ENCODE measurements around the gene MPPE1.

Gene MPPE1

DNA sequence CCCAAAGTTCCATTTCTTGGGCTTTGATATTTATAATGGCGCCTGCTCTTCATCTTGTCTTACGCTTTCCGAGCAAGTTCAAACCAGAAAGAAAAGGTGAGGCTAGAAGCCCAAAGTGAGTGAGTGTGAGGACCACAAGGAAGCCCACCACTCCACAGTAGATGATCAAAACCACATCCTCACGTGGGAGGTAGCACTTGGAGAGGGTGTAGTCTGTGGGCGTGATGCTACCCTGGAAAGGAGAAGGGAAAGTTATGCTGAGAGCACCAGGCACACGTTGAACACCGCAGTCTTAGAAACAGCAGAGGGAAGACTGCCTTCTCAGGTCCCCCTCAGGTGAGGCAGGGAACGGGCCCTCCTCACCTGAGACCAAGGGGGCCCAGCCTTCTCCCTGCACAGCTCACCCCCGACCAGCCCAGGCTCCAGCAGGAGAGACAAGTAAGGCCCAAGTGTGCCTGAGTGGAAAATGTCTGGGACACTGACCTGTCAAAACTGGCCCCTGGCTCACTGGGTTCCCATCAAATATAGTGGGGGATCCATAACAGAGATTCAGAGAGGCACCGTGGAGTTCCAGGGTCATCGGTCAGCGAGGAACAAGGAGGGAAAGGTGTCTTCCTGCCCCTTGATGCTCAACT, 23.6 kb downstream of the MPPE1 start:
- DNase-seq (ENCODE audit: low spot score), result no peak

DNA sequence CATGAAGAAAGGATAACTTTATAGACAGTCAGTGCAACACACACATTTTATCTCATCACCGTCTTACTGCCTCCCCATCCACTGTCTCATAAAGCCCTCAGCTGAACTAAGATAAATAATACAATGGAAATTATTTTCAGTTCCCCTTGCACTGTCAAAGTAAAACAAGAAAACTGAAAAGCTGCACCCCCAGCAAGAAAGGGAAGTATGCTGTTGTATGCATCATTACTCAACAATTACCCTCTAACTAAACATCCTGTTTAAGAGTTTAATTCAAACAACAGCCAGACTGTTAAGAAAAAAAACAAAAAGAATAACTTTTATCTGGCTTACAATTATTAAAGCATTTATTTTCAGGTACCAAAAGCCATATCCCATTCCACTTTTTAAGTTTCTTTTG, 25.0 kb downstream of the MPPE1 start:
- DNase-seq (ENCODE audit: low spot score), result no peak

DNA sequence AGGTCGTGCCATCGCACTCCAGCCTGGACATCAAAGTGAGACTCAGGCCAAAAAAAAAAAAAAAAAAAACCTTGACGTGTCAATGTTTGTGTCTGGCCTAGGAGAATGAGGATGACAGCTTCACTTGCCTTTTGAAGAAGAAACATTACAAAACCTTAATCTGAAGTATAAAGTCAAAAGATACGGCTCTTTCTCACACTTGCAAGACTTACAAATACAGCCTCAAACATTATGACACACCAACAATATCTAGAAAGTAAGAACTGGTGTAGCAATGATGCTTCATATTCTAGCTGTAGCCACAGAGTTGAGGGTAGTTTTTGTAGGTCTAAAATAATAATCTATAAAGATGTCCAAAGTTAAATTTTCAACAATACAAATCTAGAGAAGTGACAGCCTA, 25.5 kb downstream of the MPPE1 start:
- DNase-seq (ENCODE audit: low spot score), result no peak

DNA sequence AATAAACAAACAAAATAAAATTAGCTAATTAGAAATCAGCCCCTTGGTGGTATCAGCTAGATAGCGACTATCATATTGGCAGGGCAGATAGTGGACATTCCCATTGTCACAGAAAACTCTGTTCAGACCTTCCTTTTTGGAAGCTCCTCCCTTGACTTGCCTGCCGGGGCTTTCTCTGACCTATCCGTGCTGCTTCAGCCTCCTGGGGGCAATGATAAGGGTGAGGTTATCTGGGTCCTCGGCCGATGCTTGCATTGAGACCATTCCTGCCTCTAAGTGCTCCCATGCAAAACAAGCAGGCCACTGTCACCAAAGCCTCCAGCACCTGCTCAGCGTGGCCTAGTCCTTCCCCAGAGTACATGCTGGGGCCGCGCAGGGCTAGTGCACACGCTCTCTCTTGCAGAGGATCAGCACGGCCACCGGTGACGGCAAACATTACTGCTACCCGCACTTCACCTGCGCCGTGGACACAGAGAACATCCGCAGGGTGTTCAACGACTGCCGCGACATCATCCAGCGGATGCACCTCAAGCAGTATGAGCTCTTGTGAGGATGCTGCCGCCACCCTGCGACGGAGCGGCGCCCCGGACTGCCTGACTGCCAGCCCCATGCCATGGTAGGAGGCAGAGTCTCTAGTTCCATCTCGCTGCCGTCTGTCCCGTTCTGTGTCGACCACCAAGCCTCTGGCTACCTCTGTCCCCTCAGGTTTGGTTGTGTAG, 27.4 kb downstream of the MPPE1 start:
- DNase-seq (ENCODE audit: low spot score), result no peak

DNA sequence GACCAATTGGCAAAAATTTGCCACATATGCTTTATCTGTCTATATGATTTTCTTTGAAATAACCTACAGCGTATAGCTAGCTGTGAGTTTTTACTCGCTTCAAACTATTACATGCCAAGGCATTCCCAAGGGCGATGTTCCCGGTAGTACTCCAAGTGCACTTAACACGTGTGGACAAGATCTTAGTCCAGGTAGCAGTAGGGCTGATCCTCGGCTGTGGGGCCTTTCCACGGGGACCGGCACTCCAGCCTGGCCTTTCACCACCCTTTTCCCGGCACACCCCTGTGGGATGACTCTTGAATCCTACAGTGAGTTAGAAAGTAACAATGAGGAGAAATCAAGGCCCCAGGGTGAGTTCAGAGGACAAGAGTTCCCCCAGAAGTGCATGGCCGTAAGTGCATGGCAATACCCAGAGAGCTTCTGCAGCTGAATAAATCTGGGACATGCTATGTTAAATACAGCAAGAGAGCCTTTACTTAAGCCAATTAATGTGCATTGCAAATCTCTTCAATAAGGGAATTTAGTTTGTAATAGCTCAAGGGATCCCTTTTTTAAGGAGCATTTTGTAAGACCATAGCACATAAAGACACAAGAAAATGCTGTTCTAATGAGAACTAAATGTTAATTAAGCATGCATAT, 30.5 kb downstream of the MPPE1 start:
- no peak for DNase-seq (ENCODE audit: low spot score)

DNA sequence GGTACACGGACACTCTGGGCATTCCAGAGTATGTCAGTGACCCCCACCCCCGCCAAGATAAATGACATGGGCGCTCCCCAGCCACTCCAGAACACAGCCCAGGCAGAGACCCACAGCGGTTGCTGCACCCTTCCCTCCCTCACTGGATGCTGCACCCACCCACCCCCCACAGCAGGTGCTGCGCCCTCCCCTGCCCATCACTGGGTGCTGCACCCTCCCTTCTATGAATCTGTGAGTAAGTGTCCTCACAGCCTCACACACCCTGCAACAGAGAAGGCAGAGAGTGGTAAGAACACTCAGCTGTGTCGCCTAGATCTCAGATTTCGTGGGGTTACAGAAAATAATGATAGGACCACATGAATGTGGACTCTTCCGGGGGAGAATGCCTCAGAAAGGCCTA, 33.4 kb downstream of the MPPE1 start:
- no peak for DNase-seq (ENCODE audit: low spot score)

DNA sequence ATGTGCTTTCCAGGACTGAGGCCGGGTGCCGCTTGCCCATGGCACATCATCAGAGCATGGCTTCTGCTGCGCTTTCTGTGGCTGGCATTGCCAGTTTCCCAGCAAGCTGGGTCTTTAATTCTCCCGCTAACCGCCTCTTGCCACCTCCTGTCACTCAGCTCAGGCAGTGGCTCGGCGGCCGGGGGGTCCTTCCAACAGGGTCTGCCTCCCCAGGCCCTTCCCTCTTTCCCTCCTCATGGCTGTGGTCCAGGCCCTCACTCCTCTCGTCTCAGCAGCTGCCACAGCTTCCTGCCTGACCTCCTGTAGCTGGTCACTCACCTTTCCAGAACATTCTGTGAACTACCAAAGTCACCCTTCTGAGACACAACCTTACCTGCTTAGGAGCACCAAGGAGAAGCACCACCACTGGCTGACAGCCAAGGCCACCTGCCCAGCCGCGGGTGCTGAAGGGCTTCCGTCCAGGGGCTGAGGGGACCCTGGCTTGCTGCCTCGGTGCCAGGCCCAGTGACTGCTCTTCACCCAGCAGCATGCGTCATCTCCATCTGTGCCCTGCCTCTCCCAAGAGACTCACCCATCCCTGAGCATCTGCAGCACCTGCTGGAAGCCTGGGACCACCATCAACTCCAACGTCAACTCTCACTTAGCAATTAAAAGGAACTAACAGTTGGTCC, 34.3 kb downstream of the MPPE1 start:
- DNase-seq (ENCODE audit: low spot score), result no peak

DNA sequence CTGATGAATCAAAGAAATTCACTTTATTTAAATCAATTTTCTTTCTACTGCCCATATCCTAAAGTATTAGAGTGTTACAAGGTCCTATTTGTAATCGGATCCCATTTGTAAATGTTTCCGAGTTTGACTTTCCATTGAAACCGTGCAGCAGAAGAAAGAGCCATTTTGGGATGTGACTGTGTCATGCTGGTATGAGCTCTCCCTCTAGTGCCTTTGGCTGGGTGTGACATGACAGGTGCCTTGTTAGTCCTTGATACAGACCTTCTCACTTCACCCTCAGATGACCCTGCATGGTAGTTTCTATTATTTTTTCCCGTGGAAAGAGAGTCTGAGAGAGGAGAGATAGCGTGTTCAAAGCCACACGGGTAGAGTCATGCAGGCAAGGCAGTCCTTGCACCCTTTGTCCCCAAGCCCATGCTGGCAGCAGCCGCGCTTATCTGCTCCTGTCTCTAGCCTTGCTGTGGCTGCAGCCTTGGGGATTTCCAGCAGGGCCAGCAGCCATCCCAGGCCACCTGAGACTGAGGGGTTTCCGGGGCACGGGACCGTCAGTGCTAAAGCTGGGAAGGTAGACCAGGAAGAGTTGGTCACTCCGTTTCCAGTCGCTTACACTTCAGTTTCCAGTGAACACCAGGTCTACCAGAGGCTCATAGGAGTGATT, 35.5 kb downstream of the MPPE1 start:
- DNase-seq (ENCODE audit: low spot score), result peak; percentile 43

DNA sequence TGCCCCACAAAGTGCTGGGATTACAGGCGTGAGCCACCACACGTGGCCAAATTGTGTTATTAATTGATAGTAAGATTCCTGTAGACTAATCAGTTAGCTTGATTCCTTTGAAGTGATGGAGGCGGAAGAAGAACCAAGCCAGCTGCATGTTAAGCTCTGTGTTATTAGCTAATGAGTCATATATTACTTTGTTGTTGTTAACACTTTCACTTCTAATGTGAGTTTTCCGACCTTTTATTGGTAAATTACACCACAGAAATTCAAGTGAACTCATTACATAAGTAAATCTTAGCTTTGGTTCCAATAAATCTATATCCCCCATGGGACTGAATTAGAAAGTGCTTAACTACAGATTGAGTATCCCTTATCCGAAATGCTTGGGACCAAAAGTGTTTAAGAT, 36.6 kb downstream of the MPPE1 start:
- no peak for DNase-seq (ENCODE audit: low spot score)

DNA sequence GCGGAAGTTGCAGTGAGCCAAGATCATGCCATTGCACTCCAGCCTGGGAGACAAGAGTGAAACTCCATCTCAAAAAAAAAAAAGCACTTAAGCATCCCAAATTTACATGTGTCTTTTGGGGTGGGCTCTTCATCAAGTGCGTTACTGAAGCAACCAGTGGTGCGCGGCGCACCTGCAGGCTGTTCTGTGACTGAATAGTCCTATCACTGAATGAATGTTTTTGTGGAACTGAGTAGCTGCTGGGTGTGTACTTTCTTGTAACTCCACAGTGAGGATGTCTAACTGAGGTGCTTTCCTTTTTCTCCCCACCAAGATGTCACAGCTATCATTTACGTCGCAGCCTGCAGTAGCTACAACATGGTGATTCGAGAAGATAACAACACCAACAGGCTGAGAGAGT, 39.9 kb downstream of the MPPE1 start:
- DNase-seq (ENCODE audit: low spot score), result no peak

DNA sequence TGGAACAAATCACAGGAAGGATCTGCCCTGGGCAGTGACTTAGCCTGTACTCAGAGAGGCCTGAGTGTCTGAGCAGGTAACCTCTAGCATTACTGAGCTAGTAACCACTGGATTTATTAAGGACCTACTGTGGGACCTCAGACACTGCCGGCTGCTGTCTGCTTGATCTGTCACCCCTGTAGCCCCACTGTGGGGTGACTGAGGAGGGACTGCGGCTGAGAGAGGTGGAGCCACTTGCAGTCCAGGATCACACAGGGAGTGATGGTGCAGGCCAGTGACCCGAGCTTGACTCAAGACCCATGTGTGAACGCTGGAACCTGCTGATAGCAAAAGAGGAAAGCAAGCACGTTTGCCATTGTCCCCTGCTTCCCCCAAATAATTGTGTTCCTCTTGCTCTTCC, 41.4 kb downstream of the MPPE1 start:
- no peak for DNase-seq (ENCODE audit: low spot score)

DNA sequence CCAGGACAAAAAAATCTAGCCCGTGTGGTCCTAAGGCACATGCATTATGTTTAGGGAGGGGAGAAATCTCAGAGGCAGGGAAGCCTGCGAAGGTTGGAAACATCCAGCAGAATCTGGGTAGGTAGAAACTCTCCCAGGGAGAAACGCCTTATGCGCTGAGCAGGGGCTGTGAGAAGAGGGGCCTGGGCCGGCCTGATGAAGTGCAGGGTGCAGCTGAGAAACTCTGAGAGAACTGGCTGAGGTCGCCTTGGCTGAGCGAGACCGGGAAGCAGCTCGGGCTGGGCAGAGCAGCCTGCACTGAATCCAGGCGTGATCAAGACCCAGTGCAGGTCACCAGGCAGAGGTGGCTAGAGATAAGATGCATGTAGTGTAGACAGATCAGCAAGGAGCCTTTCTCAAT, 41.8 kb downstream of the MPPE1 start:
- DNase-seq (ENCODE audit: low spot score), result no peak

DNA sequence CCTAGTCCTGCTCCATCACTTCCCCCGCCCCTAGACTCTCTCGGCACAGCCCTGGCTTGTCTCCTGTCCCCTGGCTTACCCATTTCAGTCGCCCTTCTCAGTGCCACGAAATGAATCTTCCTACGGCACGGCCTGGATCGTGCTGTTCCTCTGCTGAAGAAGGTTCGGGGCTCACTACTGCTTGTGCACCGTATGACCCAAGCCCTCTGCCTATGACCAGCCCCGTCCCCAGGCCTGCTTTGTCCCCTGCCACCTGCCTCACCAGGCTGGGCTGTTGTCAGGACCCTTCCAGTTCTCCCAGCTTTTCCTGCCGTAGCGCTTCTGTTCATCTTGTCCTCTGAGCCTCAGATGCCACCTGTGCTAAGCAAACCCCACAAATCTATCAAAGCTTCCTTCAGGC, 43.0 kb downstream of the MPPE1 start:
- DNase-seq (ENCODE audit: low spot score), result no peak

DNA sequence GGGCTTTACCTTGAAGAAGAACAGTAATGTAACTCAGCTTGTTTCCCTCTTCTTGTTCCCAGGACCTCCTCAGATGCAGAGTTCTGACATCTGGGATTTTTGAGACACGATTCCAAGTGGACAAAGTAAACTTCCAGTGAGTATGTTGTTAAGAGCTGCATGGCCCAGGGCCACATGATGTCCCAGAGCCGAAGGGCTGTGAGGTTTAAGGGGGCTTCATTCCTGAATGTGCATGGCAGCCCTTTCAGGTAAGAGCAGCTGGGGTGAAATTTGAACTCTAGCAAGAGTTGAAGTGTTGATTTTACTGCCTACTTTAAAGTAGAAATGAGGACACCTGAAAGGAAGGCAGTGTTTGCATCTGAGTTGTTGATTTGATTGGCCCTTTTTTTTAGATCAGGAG, 43.6 kb downstream of the MPPE1 start:
- DNase-seq (ENCODE audit: low spot score), result no peak

DNA sequence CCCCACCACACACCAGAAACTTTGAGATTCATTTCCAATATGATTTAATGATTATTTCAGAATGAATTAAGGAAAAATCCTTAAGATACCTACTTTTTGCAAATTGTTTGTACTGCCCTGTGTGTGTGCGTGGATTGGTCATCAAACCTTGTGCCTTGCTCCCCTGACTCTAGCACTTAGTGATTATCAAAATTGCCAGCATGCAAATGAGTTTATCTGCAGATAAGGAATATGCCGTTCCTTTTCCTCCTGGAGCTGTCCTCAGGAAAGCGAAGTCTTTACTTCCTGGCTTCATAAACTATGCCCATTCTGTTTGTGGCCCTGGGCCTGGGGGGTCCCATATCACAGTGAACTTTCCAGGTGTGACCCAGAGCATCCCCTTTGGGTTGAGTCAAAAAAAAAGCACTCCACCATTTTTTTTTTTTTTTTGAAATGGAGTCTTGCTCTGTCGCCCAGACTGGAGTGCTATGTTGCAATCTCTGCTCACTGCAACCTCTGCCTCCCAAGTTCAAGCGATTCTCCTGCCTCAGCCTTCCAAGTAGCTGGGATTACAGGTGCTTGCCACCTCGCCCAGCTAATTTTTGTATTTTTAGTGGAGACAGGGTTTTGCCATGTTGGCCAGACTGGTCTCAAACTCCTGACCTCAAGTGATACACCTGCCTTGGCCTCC, 45.5 kb downstream of the MPPE1 start:
- no peak for DNase-seq (ENCODE audit: low spot score)

DNA sequence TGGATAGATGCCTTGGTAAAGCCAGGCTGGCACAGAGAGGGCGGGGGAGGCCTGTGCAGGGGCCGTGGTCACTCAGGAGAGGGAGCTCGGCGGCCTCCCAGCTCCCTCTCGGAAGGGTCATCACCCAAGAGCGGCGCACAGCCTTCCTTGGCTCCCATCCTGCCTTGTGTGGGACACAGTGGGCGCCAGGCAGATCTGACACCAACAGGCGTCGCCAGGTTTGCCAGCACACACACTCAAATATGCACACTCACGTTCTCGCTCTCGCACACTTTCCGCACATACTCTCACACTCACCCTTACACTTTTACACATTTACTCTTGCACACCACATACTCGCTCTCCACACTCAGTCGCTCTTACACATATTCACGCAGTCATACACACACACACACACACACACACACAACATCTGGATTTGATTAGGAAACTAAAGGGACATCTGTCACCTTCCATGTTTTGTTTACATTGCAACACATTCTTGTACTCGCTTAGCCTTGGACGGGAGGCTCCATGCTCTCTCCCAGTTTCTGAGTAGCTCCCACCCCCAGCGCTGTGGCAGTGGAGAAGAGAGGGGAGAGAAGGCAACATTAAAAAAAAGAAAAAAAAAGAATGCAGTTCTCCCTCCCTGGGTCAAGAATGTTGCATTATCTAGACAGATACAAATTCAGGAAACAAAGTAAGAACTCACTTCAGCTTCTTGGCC, 46.4 kb downstream of the MPPE1 start:
- DNase-seq (ENCODE audit: low spot score), result no peak

DNA sequence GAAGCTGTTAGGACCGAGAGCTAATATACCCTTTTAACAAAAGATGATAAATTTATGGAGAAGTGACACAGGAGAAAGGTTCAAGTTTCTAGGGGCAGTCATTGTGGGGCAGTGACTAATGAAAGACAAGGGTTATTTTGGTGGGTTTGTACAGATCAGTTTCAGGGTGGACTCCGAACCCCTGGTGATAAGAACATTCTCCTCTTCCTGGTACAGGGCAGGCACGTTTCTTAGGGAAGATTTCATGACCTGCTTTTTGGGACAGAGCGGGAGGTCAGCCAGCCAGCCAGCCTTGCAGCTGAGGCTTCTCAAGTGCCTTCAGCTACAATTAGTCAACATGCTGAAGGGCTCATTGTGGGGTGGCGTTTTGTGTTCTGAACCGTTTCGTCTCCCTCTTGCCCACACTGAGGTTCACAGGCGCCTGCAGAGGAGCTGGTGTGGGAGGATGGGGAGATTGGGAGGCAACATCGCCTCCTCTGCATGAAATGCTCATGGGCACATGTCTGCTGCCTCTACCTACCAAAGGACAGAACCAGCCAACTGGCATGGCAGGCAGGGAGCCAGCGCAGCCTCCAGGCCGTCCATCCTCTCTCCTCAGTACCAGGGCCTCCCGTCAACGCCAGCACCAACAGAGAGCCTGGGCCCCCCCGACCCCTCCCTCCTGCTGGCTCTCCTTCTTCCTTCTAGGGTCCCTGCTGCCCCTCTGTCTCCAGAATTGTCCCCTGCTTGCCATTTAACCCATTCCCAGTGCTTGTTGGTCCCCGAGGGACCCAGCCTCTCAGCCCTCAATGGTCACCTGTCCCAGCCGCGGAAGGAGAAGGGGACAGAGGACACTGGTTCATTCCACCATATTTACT, 47.3 kb downstream of the MPPE1 start:
- no peak for DNase-seq (ENCODE audit: low spot score)

DNA sequence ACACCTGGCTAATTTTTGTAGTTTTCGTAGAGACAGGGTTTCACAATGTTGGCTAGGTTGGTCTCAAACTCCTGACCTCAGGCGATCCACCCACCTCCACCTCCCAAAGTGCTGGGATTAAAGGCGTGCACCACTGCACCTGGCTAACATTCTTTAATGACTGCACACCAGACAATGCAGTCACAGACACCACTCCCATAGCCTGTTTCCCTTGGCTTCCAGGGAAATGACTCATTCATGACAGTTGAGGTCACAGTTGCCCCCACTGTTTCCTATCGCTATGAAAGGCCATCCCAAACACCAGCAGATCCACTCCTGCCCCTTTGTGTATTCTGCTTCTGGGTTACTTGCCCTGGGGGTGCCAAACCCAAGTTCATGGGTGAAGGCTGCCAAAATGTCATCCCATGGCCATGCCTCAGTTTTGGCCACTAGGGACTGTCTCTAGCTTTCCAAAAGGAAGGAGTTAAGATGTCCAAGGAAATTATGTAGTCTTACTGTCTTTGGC, 48.2 kb downstream of the MPPE1 start:
- DNase-seq (ENCODE audit: low spot score), result peak; percentile 46

DNA sequence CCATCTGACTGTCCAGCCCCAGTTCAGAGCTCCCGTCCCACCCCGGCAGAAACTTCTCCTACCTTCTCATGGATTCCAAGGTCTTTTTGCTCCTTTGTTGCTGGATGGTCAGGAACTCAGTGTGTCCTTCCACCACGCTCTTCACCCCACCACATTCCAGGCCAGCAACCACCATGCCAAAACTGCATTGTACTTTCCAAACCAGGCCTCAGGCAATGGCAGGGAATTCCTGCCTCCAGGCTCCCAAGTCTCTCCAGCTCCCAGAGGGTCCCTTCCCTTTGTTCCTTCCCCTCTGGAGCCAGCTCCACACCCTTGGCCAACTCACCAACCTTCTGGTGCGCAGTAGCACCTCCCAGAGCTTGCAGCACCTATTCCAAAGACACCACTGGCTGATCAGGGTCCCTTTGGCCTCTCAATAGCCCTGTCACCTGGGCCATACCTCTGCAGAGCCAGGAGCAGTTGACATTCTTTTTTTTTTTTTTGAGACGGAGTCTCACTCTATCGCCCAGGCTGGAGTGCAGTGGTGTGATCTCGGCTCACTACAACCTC, 48.8 kb downstream of the MPPE1 start:
- no peak for DNase-seq (ENCODE audit: low spot score)
